ENCODE measurements around the gene PRPH. TPM values are rescaled to one million over a fixed set of nuclear protein-coding genes. Genes with fewer than 3 reads are reported as not detected.

The PRPH gene
- total and polyA plus RNA-seq, 2 of the 8 experiments (the other 6 are each of a cell fraction or from before 2014, with no cell fraction given): 0.79 to 1.4 TPM

GRCh38 chr12:49346659-49347310 lies 51.8 kb downstream of the PRPH start, which contains the start of gene DNAJC22:
TSS of gene DNAJC22 (plus strand) at chr12:49346888. CDS start at chr12:49348873, 1,985 bp downstream.
- Histone ChIP-seq H3K9me3 (ENCODE audit: insufficient read depth in 2 of 2, low read depth in 1 of 2, low read length in 1 of 2) (no peaks in the 10 kb centered on the region), H3K23me2 (ENCODE audit: low read depth, low read length) (peaks cover 9% of the 10 kb centered on the region), H3K27me3 (replicated peaks in 1 of 4; ENCODE audit: control insufficient read depth in 3 of 4, extremely low read depth in 1 of 4, insufficient read depth in 3 of 4, low read length in 3 of 4) (peaks cover 52 to 80% (median 75%) of the 10 kb centered on the region in 4 experiments), H3K36me3 (ENCODE audit: control insufficient read depth in 2 of 4, insufficient read depth in 4 of 4, low read length in 3 of 4) (no peaks in the 10 kb centered on the region; a peak in 1 of 8 replicates), H2AFZ (ENCODE audit: low read length) (no peak within 1 kb of the TSS), H3K79me1 (ENCODE audit: low read depth, low read length) (no peaks in the 10 kb centered on the region), H2BK5ac (ENCODE audit: low read depth, low read length) (no peak within 1 kb of the TSS), H2BK120ac (replicated peaks; ENCODE audit: low read depth, low read length) (no peak within 1 kb of the TSS), H2AK5ac (ENCODE audit: low read depth, low read length) (no peak within 1 kb of the TSS), H3K27ac (ENCODE audit: low read depth, low read length) (no peak within 1 kb of the TSS), H2BK12ac (ENCODE audit: low read depth, low read length) (peak within 1 kb of the TSS; percentile 52; the same call in 1 of the 2 replicates), H3K4me3 (ENCODE audit: extremely low read depth in 1 of 4, insufficient read depth in 2 of 4, low read depth in 3 of 4, low read length in 4 of 4) (peak within 1 kb of the TSS; percentile 25 to 69 (median 40); a peak in 7 of 8 replicates), H3K9ac (replicated peaks in 1 of 4; ENCODE audit: extremely low read depth in 1 of 4, low read depth in 3 of 4, low read length in 3 of 4) (no peak within 1 kb of the TSS), H3K4ac (replicated peaks; ENCODE audit: insufficient read length, low read depth, low read length) (no peak within 1 kb of the TSS), H4K20me1 (replicated peaks in 1 of 2; ENCODE audit: control insufficient read depth in 1 of 2, insufficient read depth in 2 of 2, low read length in 2 of 2) (peaks cover 10 to 18% of the 10 kb centered on the region in 2 experiments), H3K23ac (ENCODE audit: insufficient read length) (no peak within 1 kb of the TSS), H2BK15ac (ENCODE audit: low read length) (no peak within 1 kb of the TSS), H3K79me2 (ENCODE audit: control insufficient read depth in 1 of 2, insufficient read depth in 2 of 2, low read length in 2 of 2) (no peaks in the 10 kb centered on the region), H3K14ac (ENCODE audit: insufficient read length) (no peak within 1 kb of the TSS), H3K18ac (ENCODE audit: extremely low read depth, low read length) (no peak within 1 kb of the TSS; the same call in 1 of the 2 replicates), H3K56ac (replicated peaks; ENCODE audit: insufficient read length, low read depth, low read length) (no peak within 1 kb of the TSS), H4K91ac (replicated peaks; ENCODE audit: insufficient read length, low read length) (no peak within 1 kb of the TSS), H3K4me1 (replicated peaks in 1 of 4; ENCODE audit: control insufficient read depth in 3 of 4, insufficient read depth in 4 of 4, low read length in 3 of 4) (peaks cover 4 to 22% (median 15%) of the 10 kb centered on the region in 4 experiments), H2BK20ac (ENCODE audit: low read length) (no peak within 1 kb of the TSS), H4K5ac (ENCODE audit: insufficient read length, low read depth, low read length) (no peak within 1 kb of the TSS), H4K8ac (ENCODE audit: extremely low read depth, insufficient read depth, low read length) (peak within 1 kb of the TSS; percentile 76), H3K4me2 (ENCODE audit: insufficient read depth in 1 of 2, low read depth in 2 of 2, low read length in 2 of 2) (peak within 1 kb of the TSS; percentile 45 to 80)
- no peak for FAIRE-seq
- DNase-seq (ENCODE audit: low read depth in 1 of 2, low spot score in 2 of 2): peak in 1 of 2 experiments; percentile 77
- CTCF ChIA-PET (ENCODE audit: partially characterized antibody): interaction anchor here (0.5 to 26.7 kb wide), 35 partner anchors 8 to 723 kb away, joined by 3 to 538 read pairs (median 6); partner anchors contain the start of genes C1QL4, PRPH, SPATS2 and TROAP
- POLR2A ChIA-PET (ENCODE audit: partially characterized antibody): interaction anchor here (1.0 to 3.1 kb wide), 10 partner anchors 10 to 191 kb away, joined by 3 to 32 read pairs (median 6); partner anchors contain the start of genes C1QL4, PRPH, SPATS2 and TROAP
- WGBS, 2 experiments (ENCODE audit: extremely low coverage in 1 of 2, insufficient coverage in 1 of 2, insufficient read length in 1 of 2, insufficient replicate concordance in 2 of 2, low coverage in 1 of 2, low lambda C conversion rate in 2 of 2, missing lambda C conversion rate in 1 of 2): 2% methylated on average over 47 of the region's 47 CpGs; no CpG with 5 or more reads in 1 of the 2 experiments
- TF ChIP-seq SUZ12 (IDR thresholded peaks at IDR 0.05; ENCODE audit: low read length) (peak; percentile 91), RNF2 (IDR thresholded peaks at IDR 0.05; ENCODE audit: borderline replicate concordance, low read depth, low read length, missing control alignments, poor library complexity, severe bottlenecking) (peak; percentile 62), RXRA (IDR thresholded peaks at IDR 0.05; ENCODE audit: insufficient read depth, low read depth, low read length) (no peak), TCF12 (IDR thresholded peaks at IDR 0.05; ENCODE audit: low read depth, low read length) (no peak), FOSL1 (IDR thresholded peaks at IDR 0.05; ENCODE audit: insufficient read depth, low read depth, low read length) (no peak), CBX5 (IDR thresholded peaks at IDR 0.05; ENCODE audit: low read depth, low read length) (no peak), BCL11A (IDR thresholded peaks at IDR 0.05; ENCODE audit: low read depth in 2 of 2, low read length in 2 of 2) (no peak), BACH1 (IDR thresholded peaks at IDR 0.05; ENCODE audit: low read length) (no peak), KDM4A (IDR thresholded peaks at IDR 0.05; ENCODE audit: low read depth, low read length, severe bottlenecking) (peak; percentile 35), POLR2AphosphoS5 (IDR thresholded peaks at IDR 0.05; ENCODE audit: low read depth, low read length) (no peak), RFX5 (IDR thresholded peaks at IDR 0.05; ENCODE audit: borderline replicate concordance, low read depth, low read length) (no peak), CHD1 (IDR thresholded peaks at IDR 0.05; ENCODE audit: low read depth, low read length) (no peak)

Measured in H1 (cell line).